ENCODE measurements around the gene TMCO4. TPM values are rescaled to one million over a fixed set of nuclear protein-coding genes. Genes with fewer than 3 reads are reported as not detected.

TMCO4 gene
- total and polyA plus RNA-seq, 2 donors (not counting 1 experiment from before 2014, with no cell fraction given): 21.7 to 31.3 TPM

- no peak overlapping the region for H3K27ac Mint-ChIP-seq
- Histone ChIP-seq H3K4me3 (ENCODE audit: control extremely low read depth in 1 of 5, extremely low read depth in 1 of 5, insufficient read depth in 1 of 5, low read depth in 2 of 5, low read length in 4 of 5) (no peak overlapping the region), H4K20me1 (ENCODE audit: control insufficient read depth, insufficient read depth, low read length, poor library complexity, severe bottlenecking) (no peaks in the 10 kb centered on the region), H3K9ac (ENCODE audit: low read length) (no peak overlapping the region), H3K27ac (ENCODE audit: low read length in 2 of 2) (no peak overlapping the region), H3K4me1 (ENCODE audit: control insufficient read depth in 2 of 2, insufficient read depth in 2 of 2, low read length in 2 of 2) (no peaks in the 10 kb centered on the region), H3K79me2 (ENCODE audit: control insufficient read depth, insufficient read depth, low read length) (no peaks in the 10 kb centered on the region), H3K4me2 (replicated peaks; ENCODE audit: low read depth, low read length, poor library complexity, severe bottlenecking) (no peak overlapping the region), H3K9me3 (ENCODE audit: control extremely low read depth in 1 of 3, control insufficient read depth in 2 of 3, insufficient read depth in 1 of 3, low read length in 2 of 3) (no peaks in the 10 kb centered on the region), H2AFZ (ENCODE audit: insufficient read depth, low read depth, low read length, poor library complexity, severe bottlenecking) (no peak overlapping the region), H3K27me3 (replicated peaks in 1 of 4; ENCODE audit: control extremely low read depth in 1 of 4, control insufficient read depth in 3 of 4, insufficient read depth in 4 of 4, low read length in 3 of 4) (peaks cover 0 to 10% (median under 1%) of the 10 kb centered on the region in 4 experiments), H3K36me3 (replicated peaks in 1 of 2; ENCODE audit: control extremely low read depth in 1 of 2, control insufficient read depth in 1 of 2, extremely low read depth in 1 of 2, insufficient read depth in 2 of 2, low read length in 1 of 2) (no peaks in the 10 kb centered on the region)
- H3K27me3 Mint-ChIP-seq: peaks cover 39% of the 10 kb centered on the region
- intact Hi-C loops (cut with micrococcal nuclease): no loop called here
- no peak overlapping the region for H3K4me3 Mint-ChIP-seq
- TF ChIP-seq CTCF (IDR thresholded peaks at IDR 0.05): no peak
- no peak for TF ChIP-seq EZH2 (IDR thresholded peaks at IDR 0.05; ENCODE audit: borderline replicate concordance, insufficient read depth, low read depth, low read length, poor library complexity, severe bottlenecking)
- WGBS (ENCODE audit: insufficient coverage): 100% methylated on average over 2 of the region's 3 CpGs
- ChIA-PET CTCF (no interaction called here), POLR2A (no interaction called here)
- ATAC-seq (ENCODE audit: low read depth): no peak
- DNase-seq: no peak
- no peaks in the 10 kb centered on the region for H3K4me1 Mint-ChIP-seq
- no peaks in the 10 kb centered on the region for H3K9me3 Mint-ChIP-seq (ENCODE audit: insufficient read depth)
Observed at GRCh38 chr1:19846338-19846737, 46.6 kb upstream of the TMCO4 start.

GRCh38 chr1:19845555-19845954 lies 45.8 kb upstream of the TMCO4 start:
- Mint-ChIP-seq H3K9me3 (ENCODE audit: insufficient read depth) (no peaks in the 10 kb centered on the region), H3K27ac (no peak overlapping the region), H3K4me1 (no peaks in the 10 kb centered on the region), H3K27me3 (peaks cover 38% of the 10 kb centered on the region), H3K4me3 (no peak overlapping the region)
- no peaks in the 10 kb centered on the region for H3K4me1 ChIP-seq (ENCODE audit: control insufficient read depth in 2 of 2, insufficient read depth in 2 of 2, low read length in 2 of 2)
- CTCF ChIA-PET: interaction anchor here (0.9 kb wide), 1 partner anchor 348 kb away, joined by 3 read pairs; no protein-coding TSS in a partner anchor
- intact Hi-C loops (cut with micrococcal nuclease): no loop called here
- no peak overlapping the region for H3K9ac ChIP-seq (ENCODE audit: low read length)
- H3K27me3 ChIP-seq (replicated peaks in 1 of 4; ENCODE audit: control extremely low read depth in 1 of 4, control insufficient read depth in 3 of 4, insufficient read depth in 4 of 4, low read length in 3 of 4): peaks cover 0 to 10% (median under 1%) of the 10 kb centered on the region in 4 experiments
- POLR2A ChIA-PET: no interaction called here
- H2AFZ ChIP-seq (ENCODE audit: insufficient read depth, low read depth, low read length, poor library complexity, severe bottlenecking): no peak overlapping the region
- H3K4me3 ChIP-seq (ENCODE audit: control extremely low read depth in 1 of 5, extremely low read depth in 1 of 5, insufficient read depth in 1 of 5, low read depth in 2 of 5, low read length in 4 of 5): no peak overlapping the region
- ATAC-seq (ENCODE audit: low read depth) (no peak), DNase-seq (no peak)
- H3K27ac ChIP-seq (ENCODE audit: low read length in 2 of 2): no peak overlapping the region
- 100% methylated on average over 2 of the region's 8 CpGs for WGBS (ENCODE audit: insufficient coverage)
- H3K9me3 ChIP-seq (ENCODE audit: control extremely low read depth in 1 of 3, control insufficient read depth in 2 of 3, insufficient read depth in 1 of 3, low read length in 2 of 3): no peaks in the 10 kb centered on the region
- TF ChIP-seq EZH2 (IDR thresholded peaks at IDR 0.05; ENCODE audit: borderline replicate concordance, insufficient read depth, low read depth, low read length, poor library complexity, severe bottlenecking) (no peak), CTCF (IDR thresholded peaks at IDR 0.05) (no peak)
- H3K36me3 ChIP-seq (replicated peaks in 1 of 2; ENCODE audit: control extremely low read depth in 1 of 2, control insufficient read depth in 1 of 2, extremely low read depth in 1 of 2, insufficient read depth in 2 of 2, low read length in 1 of 2): no peaks in the 10 kb centered on the region
- H4K20me1 ChIP-seq (ENCODE audit: control insufficient read depth, insufficient read depth, low read length, poor library complexity, severe bottlenecking): no peaks in the 10 kb centered on the region
- no peaks in the 10 kb centered on the region for H3K79me2 ChIP-seq (ENCODE audit: control insufficient read depth, insufficient read depth, low read length)
- H3K4me2 ChIP-seq (replicated peaks; ENCODE audit: low read depth, low read length, poor library complexity, severe bottlenecking): no peak overlapping the region

All from B cell (primary cell).